HEK293T (cell line): ENCODE data around the gene ADORA1.

Experiments used
- ARNT ChIP-seq: fragments of 450-650 bp; IDR thresholded peaks from 2 replicates; pipeline ENCODE4 v1.6.1; 2017; ENCODE audit warnings: mild to moderate bottlenecking
- ELF4 ChIP-seq: fragments of 450-650 bp; IDR thresholded peaks from 2 replicates; pipeline ENCODE4 v1.6.1; 2017; ENCODE audit warnings: antibody characterized with exemption
- FOXK2 ChIP-seq: fragments of 450-650 bp; IDR thresholded peaks from 2 replicates; pipeline ENCODE4 v1.6.1; 2016; ENCODE audit warnings: mild to moderate bottlenecking
- FOXM1 ChIP-seq: fragments of 450-650 bp; IDR thresholded peaks from 2 replicates; pipeline ENCODE4 v1.6.1; 2017; ENCODE audit warnings: mild to moderate bottlenecking, borderline replicate concordance
- SP1 ChIP-seq: fragments of 450-650 bp; IDR thresholded peaks from 2 replicates; pipeline ENCODE4 v1.6.1; 2017
- TARDBP ChIP-seq: fragments of 450-650 bp; IDR thresholded peaks from 2 replicates; pipeline ENCODE4 v1.6.1; 2016
- ZNF384 ChIP-seq: fragments of 450-650 bp; IDR thresholded peaks from 2 replicates; pipeline ENCODE4 v1.6.1; 2016
- TF ChIP-seq, protein P1 (sequence below): fragments of 450-650 bp; IDR thresholded peaks from 2 replicates; pipeline ENCODE4 v1.6.1; 2016

GRCh38 chr1:203144661-203145060 is 17.1 kb downstream of the ADORA1 start:
- no peak for TF ChIP-seq ARNT
- no peak for TF ChIP-seq FOXK2
- TF ChIP-seq ELF4: no peak
- TF ChIP-seq SP1: no peak
- no peak for TF ChIP-seq ZNF384
- TF ChIP-seq, protein P1, sequence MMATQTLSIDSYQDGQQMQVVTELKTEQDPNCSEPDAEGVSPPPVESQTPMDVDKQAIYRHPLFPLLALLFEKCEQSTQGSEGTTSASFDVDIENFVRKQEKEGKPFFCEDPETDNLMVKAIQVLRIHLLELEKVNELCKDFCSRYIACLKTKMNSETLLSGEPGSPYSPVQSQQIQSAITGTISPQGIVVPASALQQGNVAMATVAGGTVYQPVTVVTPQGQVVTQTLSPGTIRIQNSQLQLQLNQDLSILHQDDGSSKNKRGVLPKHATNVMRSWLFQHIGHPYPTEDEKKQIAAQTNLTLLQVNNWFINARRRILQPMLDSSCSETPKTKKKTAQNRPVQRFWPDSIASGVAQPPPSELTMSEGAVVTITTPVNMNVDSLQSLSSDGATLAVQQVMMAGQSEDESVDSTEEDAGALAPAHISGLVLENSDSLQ: no peak
- TF ChIP-seq FOXM1: no peak
- TF ChIP-seq TARDBP: no peak
